ENCODE measurements around the gene NPAS1. TPM values are rescaled to one million over a fixed set of nuclear protein-coding genes. Genes with fewer than 3 reads are reported as not detected.

The NPAS1 gene
- total and polyA plus RNA-seq, 3 experiments from 2014 or later, result 0.24 to 0.37 TPM; not detected in 1

DNA sequence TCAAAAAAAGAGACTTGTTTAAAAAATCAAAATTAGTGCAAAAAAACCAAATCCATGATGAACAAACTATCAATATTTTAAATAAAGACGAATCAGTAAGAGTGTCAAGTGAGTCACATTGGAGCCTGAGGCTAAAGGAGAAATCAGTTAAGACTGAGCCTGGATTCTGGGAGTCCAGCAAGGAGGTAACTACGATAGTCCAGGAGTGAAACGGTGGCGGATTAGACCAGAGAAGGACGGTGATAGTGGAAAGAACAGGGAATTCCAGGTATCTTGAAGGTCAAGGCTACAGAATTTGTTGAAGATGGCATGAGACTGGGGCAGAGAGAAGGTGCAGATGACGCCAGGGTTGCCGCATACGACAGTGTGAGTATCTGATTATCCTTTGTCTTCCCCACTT is 7.0 kb upstream of the NPAS1 start:
- H3K27ac ChIP-seq (ENCODE audit: low read depth, low read length), result no peak overlapping the region
- no peak overlapping the region for H3K4me3 ChIP-seq (ENCODE audit: low read length)
- H3K36me3 Mint-ChIP-seq, result no peaks in the 10 kb centered on the region
- DNase-seq, result no peak
- H3K27me3 Mint-ChIP-seq, result peaks cover 4 to 17% of the 10 kb centered on the region in 2 donors
- H3K4me3 Mint-ChIP-seq, result peak overlapping the region in 1 of 7 donors; percentile 36
- ChIA-PET CTCF (interaction anchor here (0.6 to 4.5 kb wide), 43 partner anchors 11 to 299 kb away, joined by 3 to 35 read pairs (median 4); partner anchors contain the start of gene ZC3H4), POLR2A (no interaction called here)
- peaks cover 8% of the 10 kb centered on the region for H3K4me1 ChIP-seq (ENCODE audit: insufficient read depth, low read length)
- no peaks in the 10 kb centered on the region for H3K9me3 Mint-ChIP-seq
- H3K36me3 ChIP-seq (ENCODE audit: insufficient read depth, low read length), result no peaks in the 10 kb centered on the region
- peaks cover 9 to 11% (median 10%) of the 10 kb centered on the region in 3 donors for H3K4me1 Mint-ChIP-seq
- peak overlapping the region in 3 of 8 donors; percentile 18 to 94 (median 23) for H3K27ac Mint-ChIP-seq
- no peaks in the 10 kb centered on the region for H3K9me3 ChIP-seq (ENCODE audit: low read length)
- H3K27me3 ChIP-seq (ENCODE audit: insufficient read depth, low read length, poor library complexity, severe bottlenecking), result peaks cover 5% of the 10 kb centered on the region

DNA sequence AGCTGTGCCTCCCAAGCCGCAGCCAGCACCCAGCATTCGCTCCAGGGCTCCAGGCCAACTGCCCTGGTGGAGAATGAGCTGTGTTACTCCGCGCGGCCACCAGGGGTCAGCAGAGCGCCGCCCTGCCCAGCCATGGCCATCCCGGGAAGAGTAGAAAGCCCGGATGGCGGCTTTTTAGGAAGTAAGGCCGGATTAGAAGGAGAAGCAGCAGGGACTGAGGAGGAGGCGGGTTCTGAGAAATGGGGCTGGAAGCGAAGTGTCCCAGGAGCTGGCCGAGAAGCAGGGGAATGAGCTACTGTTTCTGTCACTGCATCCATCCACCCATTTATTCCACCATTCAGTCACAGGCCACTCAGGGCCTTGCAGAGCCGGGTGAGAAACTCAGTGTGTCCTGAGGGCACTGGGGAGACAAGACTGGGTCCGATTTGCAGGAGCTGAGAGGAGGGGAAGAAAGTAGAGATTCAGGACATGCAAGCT is 6.6 kb upstream of the NPAS1 start:
- Histone ChIP-seq H3K4me3 (ENCODE audit: low read length) (no peak overlapping the region), H3K9me3 (ENCODE audit: low read length) (no peaks in the 10 kb centered on the region), H3K27ac (ENCODE audit: low read depth, low read length) (no peak overlapping the region), H3K27me3 (ENCODE audit: insufficient read depth, low read length, poor library complexity, severe bottlenecking) (peaks cover 5% of the 10 kb centered on the region), H3K36me3 (ENCODE audit: insufficient read depth, low read length) (no peaks in the 10 kb centered on the region), H3K4me1 (ENCODE audit: insufficient read depth, low read length) (peaks cover 8% of the 10 kb centered on the region)
- DNase-seq, result peak; percentile 45 to 69 (median 57)
- ChIA-PET CTCF (interaction anchor here (0.6 to 4.5 kb wide), 50 partner anchors 10 to 300 kb away, joined by 3 to 35 read pairs (median 4); partner anchors contain the start of gene ZC3H4), POLR2A (no interaction called here)
- Mint-ChIP-seq H3K4me1 (peaks cover 9 to 11% (median 10%) of the 10 kb centered on the region in 3 donors), H3K4me3 (peak overlapping the region in 3 of 7 donors; percentile 36 to 54 (median 37)), H3K27ac (peak overlapping the region in 4 of 8 donors; percentile 5 to 94 (median 20)), H3K9me3 (no peaks in the 10 kb centered on the region), H3K27me3 (peaks cover 4 to 17% of the 10 kb centered on the region in 2 donors), H3K36me3 (no peaks in the 10 kb centered on the region)

DNA sequence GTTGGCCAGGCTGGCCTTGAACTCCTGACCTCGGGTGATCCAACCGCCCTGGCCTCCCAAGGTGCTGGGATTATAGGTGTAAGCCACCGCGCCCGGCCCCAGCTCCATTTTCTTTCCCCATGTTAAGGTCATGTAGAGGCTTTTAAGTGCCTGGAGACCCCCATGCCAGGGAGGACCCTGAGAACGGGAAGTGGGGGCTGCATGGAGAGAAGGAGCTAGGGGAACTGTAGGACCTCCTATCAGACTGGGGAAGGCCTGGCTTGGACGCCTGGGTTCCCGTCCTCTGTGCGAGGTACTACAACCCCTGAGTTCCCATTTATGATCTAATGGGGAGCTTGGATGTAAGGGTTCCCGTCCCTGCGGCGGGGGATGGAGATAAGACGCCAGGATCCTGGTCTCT is 714 bp upstream of the NPAS1 start:
- H3K4me3 ChIP-seq (ENCODE audit: low read length), result no peak overlapping the region
- peaks cover 23% of the 10 kb centered on the region for H3K4me1 ChIP-seq (ENCODE audit: insufficient read depth, low read length)
- DNase-seq, result no peak
- H3K27me3 ChIP-seq (ENCODE audit: insufficient read depth, low read length, poor library complexity, severe bottlenecking), result peaks cover 38% of the 10 kb centered on the region
- Mint-ChIP-seq H3K4me1 (peaks cover 8 to 24% (median 10%) of the 10 kb centered on the region in 3 donors), H3K9me3 (no peaks in the 10 kb centered on the region), H3K27me3 (peaks cover 36 to 45% of the 10 kb centered on the region in 2 donors), H3K36me3 (no peaks in the 10 kb centered on the region), H3K4me3 (peak overlapping the region in 6 of 7 donors; percentile 35 to 80 (median 54)), H3K27ac (no peak overlapping the region)
- H3K27ac ChIP-seq (ENCODE audit: low read depth, low read length), result no peak overlapping the region
- H3K9me3 ChIP-seq (ENCODE audit: low read length), result no peaks in the 10 kb centered on the region
- CTCF ChIA-PET, result interaction anchor here (1.2 kb wide), 1 partner anchor 28 kb away, joined by 3 read pairs; no protein-coding TSS in a partner anchor
- POLR2A ChIA-PET, result interaction anchor here (0.8 to 1.5 kb wide), 2 partner anchors 17 to 42 kb away, joined by 3 to 4 read pairs; no protein-coding TSS in a partner anchor
- H3K36me3 ChIP-seq (ENCODE audit: insufficient read depth, low read length), result no peaks in the 10 kb centered on the region

DNA sequence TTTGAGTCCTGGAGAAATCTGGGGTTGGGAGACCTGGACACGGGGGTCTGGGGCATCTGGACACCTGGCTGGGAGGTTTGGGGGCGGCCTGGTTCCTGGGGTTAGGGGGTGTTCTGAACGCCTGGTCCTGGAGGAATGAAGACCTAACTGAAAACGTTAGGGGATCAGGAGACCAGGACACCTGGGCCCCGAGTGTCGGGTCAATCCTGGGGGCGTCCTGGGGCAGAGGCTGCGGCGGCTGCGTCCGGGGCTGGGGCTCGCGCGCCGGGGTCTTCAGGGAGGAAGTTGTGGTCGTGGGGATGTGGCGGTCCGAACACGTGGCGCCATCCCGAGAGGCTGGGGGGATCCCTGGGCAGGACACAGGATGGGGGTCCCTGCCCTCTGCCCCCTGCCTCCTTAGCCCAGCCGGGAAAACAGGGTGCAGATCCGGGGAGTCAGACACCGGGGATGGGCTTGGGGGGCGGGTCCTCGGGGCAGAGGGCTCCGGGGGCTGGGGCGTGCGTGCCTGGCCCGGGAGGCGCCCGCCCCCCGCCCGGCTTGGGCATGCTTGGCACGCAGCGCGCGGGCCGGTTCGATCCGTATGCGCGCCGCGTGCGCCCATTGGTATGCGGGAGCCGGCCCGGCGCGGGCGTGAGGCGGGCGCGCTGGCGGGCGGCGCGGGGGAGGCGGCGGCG is 632 bp downstream of the NPAS1 start:
- POLR2A ChIA-PET, result interaction anchor here (1.5 kb wide), 1 partner anchor 44 kb away, joined by 3 read pairs; no protein-coding TSS in a partner anchor
- Histone ChIP-seq H3K4me1 (ENCODE audit: insufficient read depth, low read length) (peaks cover 23% of the 10 kb centered on the region), H3K9me3 (ENCODE audit: low read length) (no peaks in the 10 kb centered on the region), H3K27ac (ENCODE audit: low read depth, low read length) (no peak overlapping the region), H3K36me3 (ENCODE audit: insufficient read depth, low read length) (no peaks in the 10 kb centered on the region), H3K4me3 (ENCODE audit: low read length) (no peak overlapping the region), H3K27me3 (ENCODE audit: insufficient read depth, low read length, poor library complexity, severe bottlenecking) (peaks cover 44% of the 10 kb centered on the region)
- H3K27me3 Mint-ChIP-seq, result peaks cover 36 to 51% of the 10 kb centered on the region in 2 donors
- H3K4me1 Mint-ChIP-seq, result peaks cover 8 to 24% (median 10%) of the 10 kb centered on the region in 3 donors
- no peaks in the 10 kb centered on the region for H3K36me3 Mint-ChIP-seq
- peak overlapping the region in 2 of 7 donors; percentile 36 to 71 for H3K4me3 Mint-ChIP-seq
- H3K27ac Mint-ChIP-seq, result no peak overlapping the region
- CTCF ChIA-PET, result interaction anchor here (1.1 to 1.9 kb wide), 3 partner anchors 15 to 179 kb away, joined by 3 to 5 read pairs (median 3); no protein-coding TSS in a partner anchor
- DNase-seq, result no peak
- H3K9me3 Mint-ChIP-seq, result no peaks in the 10 kb centered on the region

DNA sequence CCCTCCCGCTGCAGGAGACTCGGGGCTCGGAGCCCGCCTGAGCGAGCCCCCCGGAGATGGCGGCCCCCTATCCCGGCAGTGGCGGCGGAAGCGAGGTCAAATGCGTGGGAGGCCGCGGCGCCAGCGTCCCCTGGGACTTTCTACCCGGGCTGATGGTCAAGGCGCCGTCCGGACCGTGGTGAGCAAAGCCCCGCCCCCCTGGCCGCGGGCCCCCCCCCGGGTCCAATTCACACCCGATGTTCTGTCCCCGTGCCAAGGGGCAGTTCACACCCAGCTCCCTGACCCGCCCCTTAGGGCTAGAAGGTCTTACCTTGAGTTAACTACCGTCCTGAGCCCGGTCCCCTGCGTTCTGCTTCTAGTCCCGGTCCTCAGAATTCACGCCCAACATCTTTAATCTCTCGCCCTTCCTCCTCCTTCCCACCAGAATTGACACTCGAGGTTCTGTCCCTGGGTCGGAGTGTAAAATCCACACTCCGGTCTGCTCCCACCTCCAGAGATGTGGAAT is 1.4 kb downstream of the NPAS1 start:
- Histone ChIP-seq H3K27ac (ENCODE audit: low read depth, low read length) (no peak overlapping the region), H3K36me3 (ENCODE audit: insufficient read depth, low read length) (no peaks in the 10 kb centered on the region), H3K4me3 (ENCODE audit: low read length) (no peak overlapping the region), H3K27me3 (ENCODE audit: insufficient read depth, low read length, poor library complexity, severe bottlenecking) (peaks cover 44% of the 10 kb centered on the region), H3K9me3 (ENCODE audit: low read length) (no peaks in the 10 kb centered on the region), H3K4me1 (ENCODE audit: insufficient read depth, low read length) (peaks cover 23% of the 10 kb centered on the region)
- peaks cover 41 to 52% of the 10 kb centered on the region in 2 donors for H3K27me3 Mint-ChIP-seq
- CTCF ChIA-PET, result interaction anchor here (0.6 to 1.9 kb wide), 3 partner anchors 14 to 180 kb away, joined by 3 to 5 read pairs (median 3); no protein-coding TSS in a partner anchor
- POLR2A ChIA-PET, result interaction anchor here (0.7 kb wide), 1 partner anchor 17 kb away, joined by 3 read pairs; no protein-coding TSS in a partner anchor
- DNase-seq, result no peak
- peak overlapping the region; percentile 62 to 77 (median 68) for H3K4me3 Mint-ChIP-seq
- H3K27ac Mint-ChIP-seq, result peak overlapping the region in 1 of 8 donors; percentile 63
- H3K9me3 Mint-ChIP-seq, result no peaks in the 10 kb centered on the region
- peaks cover 8 to 24% (median 10%) of the 10 kb centered on the region in 3 donors for H3K4me1 Mint-ChIP-seq
- H3K36me3 Mint-ChIP-seq, result no peaks in the 10 kb centered on the region

DNA sequence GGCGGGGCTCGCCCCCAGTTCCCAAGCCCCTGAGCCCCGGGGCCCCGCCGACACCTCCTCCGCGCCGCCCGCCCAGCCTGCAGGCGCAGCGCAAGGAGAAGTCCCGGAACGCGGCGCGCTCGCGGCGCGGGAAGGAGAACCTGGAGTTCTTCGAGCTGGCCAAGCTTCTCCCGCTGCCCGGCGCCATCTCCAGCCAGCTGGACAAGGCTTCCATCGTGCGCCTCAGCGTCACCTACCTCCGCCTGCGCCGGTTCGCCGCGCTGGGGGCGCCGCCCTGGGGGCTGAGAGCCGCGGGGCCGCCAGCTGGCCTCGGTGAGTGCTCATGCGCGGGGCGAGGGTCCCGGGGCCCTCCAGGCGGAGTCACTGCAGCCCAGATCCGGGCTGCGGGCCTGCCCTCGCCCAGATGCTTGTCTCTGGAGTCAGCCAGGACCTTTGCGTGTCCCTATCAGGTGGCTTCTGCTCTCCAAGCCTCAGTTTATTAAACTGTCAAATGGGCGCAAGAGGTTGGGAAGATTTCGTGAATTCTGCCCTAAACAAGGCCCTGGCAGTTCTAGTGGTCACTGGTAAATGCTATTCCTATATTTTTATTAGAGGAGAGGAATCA is 2.0 kb downstream of the NPAS1 start:
- DNase-seq, result no peak
- ChIA-PET CTCF (interaction anchor here (0.6 to 3.0 kb wide), 5 partner anchors 9 to 181 kb away, joined by 3 to 29 read pairs (median 3); no protein-coding TSS in a partner anchor), POLR2A (interaction anchor here (0.8 kb wide), 1 partner anchor 161 kb away, joined by 3 read pairs; the partner anchor contains the start of gene ARHGAP35)
- no peaks in the 10 kb centered on the region for H3K36me3 Mint-ChIP-seq
- Histone ChIP-seq H3K36me3 (ENCODE audit: insufficient read depth, low read length) (no peaks in the 10 kb centered on the region), H3K27ac (ENCODE audit: low read depth, low read length) (no peak overlapping the region), H3K27me3 (ENCODE audit: insufficient read depth, low read length, poor library complexity, severe bottlenecking) (peaks cover 48% of the 10 kb centered on the region), H3K9me3 (ENCODE audit: low read length) (no peaks in the 10 kb centered on the region), H3K4me1 (ENCODE audit: insufficient read depth, low read length) (peaks cover 23% of the 10 kb centered on the region), H3K4me3 (ENCODE audit: low read length) (no peak overlapping the region)
- H3K4me3 Mint-ChIP-seq, result peak overlapping the region in 6 of 7 donors; percentile 62 to 77 (median 71)
- peaks cover 47 to 56% of the 10 kb centered on the region in 2 donors for H3K27me3 Mint-ChIP-seq
- H3K4me1 Mint-ChIP-seq, result peaks cover 8 to 24% (median 10%) of the 10 kb centered on the region in 3 donors
- H3K27ac Mint-ChIP-seq, result no peak overlapping the region
- H3K9me3 Mint-ChIP-seq, result no peaks in the 10 kb centered on the region

DNA sequence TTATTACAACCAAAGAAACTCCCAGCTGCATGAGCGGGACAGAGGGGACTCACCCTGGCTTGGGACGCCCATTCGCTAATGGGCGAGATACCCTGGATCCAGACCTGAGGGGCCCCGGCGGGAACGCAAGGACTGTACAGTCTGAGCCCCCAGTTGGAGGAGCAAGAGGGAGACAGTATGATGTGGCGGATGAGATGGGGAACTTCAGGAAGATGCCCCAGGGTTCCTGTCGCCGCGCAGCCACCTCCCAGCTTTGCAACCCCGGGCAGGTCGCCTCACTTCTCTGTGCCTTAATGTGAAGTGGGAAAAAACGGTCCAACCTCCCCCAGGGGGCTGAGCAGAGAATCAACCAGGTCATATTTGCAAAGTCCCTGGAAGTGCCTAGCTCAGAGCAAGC is 2.5 kb downstream of the NPAS1 start:
- H3K27me3 Mint-ChIP-seq, result peaks cover 51 to 52% of the 10 kb centered on the region in 2 donors
- DNase-seq, result no peak
- POLR2A ChIA-PET, result interaction anchor here (0.8 kb wide), 1 partner anchor 161 kb away, joined by 3 read pairs; the partner anchor contains the start of gene ARHGAP35
- CTCF ChIA-PET, result interaction anchor here (0.9 to 3.0 kb wide), 2 partner anchors 9 to 69 kb away, joined by 3 to 29 read pairs; no protein-coding TSS in a partner anchor
- H3K9me3 Mint-ChIP-seq, result no peaks in the 10 kb centered on the region
- H3K36me3 Mint-ChIP-seq, result no peaks in the 10 kb centered on the region
- Histone ChIP-seq H3K9me3 (ENCODE audit: low read length) (no peaks in the 10 kb centered on the region), H3K36me3 (ENCODE audit: insufficient read depth, low read length) (no peaks in the 10 kb centered on the region), H3K4me3 (ENCODE audit: low read length) (no peak overlapping the region), H3K27me3 (ENCODE audit: insufficient read depth, low read length, poor library complexity, severe bottlenecking) (peaks cover 48% of the 10 kb centered on the region), H3K27ac (ENCODE audit: low read depth, low read length) (no peak overlapping the region), H3K4me1 (ENCODE audit: insufficient read depth, low read length) (peaks cover 23% of the 10 kb centered on the region)
- H3K4me3 Mint-ChIP-seq, result no peak overlapping the region
- peaks cover 8 to 24% (median 10%) of the 10 kb centered on the region in 3 donors for H3K4me1 Mint-ChIP-seq
- no peak overlapping the region for H3K27ac Mint-ChIP-seq

Data from CD8-positive, alpha-beta memory T cell (primary cell).